Fibroblast of lung (primary cell): ENCODE data around the gene ARID1B. TPM values are rescaled to one million over a fixed set of nuclear protein-coding genes. Genes with fewer than 3 reads are reported as not detected.

Source experiments
- DNase-seq, 2 donors: peaks; one replicate each; pipeline versions ENCODE4 v3.0.0 to v3.0.0-alpha.2; 2010; ENCODE audit warnings: low read depth in 2 of 2
- H2AFZ ChIP-seq: 2 replicates; pipeline ENCODE4 v1.5.1; 2012; ENCODE audit warnings: low read length, control low read depth, inconsistent platforms
- H3K27ac ChIP-seq: 2 replicates; pipeline ENCODE4 v1.5.1; 2011; ENCODE audit warnings: low read length, control low read depth; ENCODE audit not compliant: insufficient read depth
- H3K27me3 ChIP-seq: 2 replicates; pipeline ENCODE4 v1.5.1; 2011; ENCODE audit warnings: mild to moderate bottlenecking, low read length; ENCODE audit not compliant: control insufficient read depth, insufficient read depth
- H3K36me3 ChIP-seq: 2 replicates; pipeline ENCODE4 v1.5.1; 2011; ENCODE audit warnings: low read length; ENCODE audit not compliant: control insufficient read depth, insufficient read depth
- H3K4me1 ChIP-seq: 2 replicates; pipeline ENCODE4 v1.5.1; 2011; ENCODE audit warnings: low read length; ENCODE audit not compliant: control insufficient read depth, insufficient read depth; ENCODE audit errors: extremely low read depth
- H3K4me2 ChIP-seq: 2 replicates; pipeline ENCODE4 v1.5.1; 2011; ENCODE audit warnings: low read length, control low read depth; ENCODE audit not compliant: insufficient read depth; ENCODE audit errors: extremely low read depth
- H3K4me3 ChIP-seq, 4 experiments: fragments of 200-600 bp in 1 of 4; sonication (generic) in 1 of 4; replicated peaks in 1 of 4; 2 replicates each; pipeline ENCODE4 v1.5.1; 2011 to 2016; ENCODE audit warnings: low read length in 4 of 4, low read depth in 3 of 4, mild to moderate bottlenecking in 3 of 4, control low read depth in 2 of 4, inconsistent platforms in 1 of 4, mixed read lengths in 1 of 4; ENCODE audit not compliant: insufficient read depth in 1 of 4; ENCODE audit errors: control extremely low read depth in 1 of 4
- H3K79me2 ChIP-seq: 2 replicates; pipeline ENCODE4 v1.5.1; 2012; ENCODE audit warnings: mild to moderate bottlenecking, low read length, inconsistent platforms; ENCODE audit not compliant: control insufficient read depth, insufficient read depth
- H3K9ac ChIP-seq: 2 replicates; pipeline ENCODE4 v1.5.1; 2011; ENCODE audit warnings: mild to moderate bottlenecking, low read length, control low read depth; ENCODE audit not compliant: insufficient read depth
- H3K9me3 ChIP-seq: 2 replicates; pipeline ENCODE4 v1.5.1; 2012; ENCODE audit warnings: low read depth, low read length; ENCODE audit not compliant: control insufficient read depth, insufficient read depth
- H4K20me1 ChIP-seq: 2 replicates; pipeline ENCODE4 v1.5.1; 2011; ENCODE audit warnings: low read length; ENCODE audit not compliant: control insufficient read depth, insufficient read depth; ENCODE audit errors: extremely low read depth
- EZH2 ChIP-seq: IDR thresholded peaks from 2 replicates; pipeline ENCODE4 v1.5.1; 2012; ENCODE audit warnings: low read length, control low read depth, mild to moderate bottlenecking; ENCODE audit errors: missing control alignments
- polyA plus RNA-seq, 2 donors: library from polyadenylated mRNA; depleted of rRNA in 1 of 2; stranded (reverse) in 1 of 2; unstranded in 1 of 2; fragments of >200 nt; gene quantifications; 2 replicates each; pipeline ENCODE4 v1.2.1, GENCODE V29; 2011 to 2012; ENCODE audit warnings: missing spikeins in 1 of 2
- total RNA-seq: library from RNA; depleted of rRNA; stranded (reverse); fragments of >200 nt; gene quantifications from 2 replicates; pipeline ENCODE4 v1.2.1, GENCODE V29; 2014
- TF ChIP-seq, protein P1 (sequence below), 2 donors: IDR thresholded peaks in 1 of 2; conservative IDR thresholded peaks in 1 of 2; 1 replicate in 1 of 2; 2 replicates in 1 of 2; pipeline ENCODE4 v1.5.1; 2011 to 2012; ENCODE audit warnings: low read length in 2 of 2, control low read depth in 1 of 2, inconsistent platforms in 1 of 2, low read depth in 1 of 2, mild to moderate bottlenecking in 1 of 2

ARID1B gene
- total and polyA plus RNA-seq, 2 donors (not counting 1 experiment from before 2014, with no cell fraction given), result 15.4 to 41.9 TPM

DNA sequence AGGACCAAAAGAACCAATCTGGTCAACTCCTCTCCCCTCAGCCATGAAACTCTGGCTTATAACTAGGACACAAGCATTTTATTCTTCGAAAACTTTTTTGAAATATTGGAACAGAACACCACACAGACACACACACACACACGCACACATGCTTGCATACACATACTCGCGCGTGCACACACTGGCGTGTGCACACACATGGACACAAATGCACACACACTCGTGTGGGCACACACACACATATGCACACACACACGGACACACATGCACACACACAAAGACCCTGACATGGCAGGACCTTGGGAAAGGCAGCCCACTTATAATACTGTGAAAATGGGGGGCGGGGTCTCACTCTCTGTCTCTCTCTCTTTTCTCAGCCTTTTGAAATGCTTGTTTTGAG, 482.3 kb downstream of the ARID1B start:
- no peak for TF ChIP-seq EZH2
- TF ChIP-seq, protein P1, sequence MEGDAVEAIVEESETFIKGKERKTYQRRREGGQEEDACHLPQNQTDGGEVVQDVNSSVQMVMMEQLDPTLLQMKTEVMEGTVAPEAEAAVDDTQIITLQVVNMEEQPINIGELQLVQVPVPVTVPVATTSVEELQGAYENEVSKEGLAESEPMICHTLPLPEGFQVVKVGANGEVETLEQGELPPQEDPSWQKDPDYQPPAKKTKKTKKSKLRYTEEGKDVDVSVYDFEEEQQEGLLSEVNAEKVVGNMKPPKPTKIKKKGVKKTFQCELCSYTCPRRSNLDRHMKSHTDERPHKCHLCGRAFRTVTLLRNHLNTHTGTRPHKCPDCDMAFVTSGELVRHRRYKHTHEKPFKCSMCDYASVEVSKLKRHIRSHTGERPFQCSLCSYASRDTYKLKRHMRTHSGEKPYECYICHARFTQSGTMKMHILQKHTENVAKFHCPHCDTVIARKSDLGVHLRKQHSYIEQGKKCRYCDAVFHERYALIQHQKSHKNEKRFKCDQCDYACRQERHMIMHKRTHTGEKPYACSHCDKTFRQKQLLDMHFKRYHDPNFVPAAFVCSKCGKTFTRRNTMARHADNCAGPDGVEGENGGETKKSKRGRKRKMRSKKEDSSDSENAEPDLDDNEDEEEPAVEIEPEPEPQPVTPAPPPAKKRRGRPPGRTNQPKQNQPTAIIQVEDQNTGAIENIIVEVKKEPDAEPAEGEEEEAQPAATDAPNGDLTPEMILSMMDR (conservative IDR thresholded peaks at IDR 0.05 in 1 of 2, IDR thresholded peaks at IDR 0.05 in 1 of 2; ENCODE audit: low read depth in 1 of 2, low read length in 2 of 2), result no peak

More for the DNA sequence above, 482.3 kb downstream of the ARID1B start:
- no peaks in the 10 kb centered on the region for H3K79me2 ChIP-seq
- H3K9me3 ChIP-seq, result no peaks in the 10 kb centered on the region
- H3K4me1 ChIP-seq, result no peaks in the 10 kb centered on the region
- no peak overlapping the region for H3K4me3 ChIP-seq
- no peaks in the 10 kb centered on the region for H3K36me3 ChIP-seq
- H3K27ac ChIP-seq, result no peak overlapping the region
- no peak overlapping the region for H3K9ac ChIP-seq
- DNase-seq, result no peak
- no peak overlapping the region for H3K4me2 ChIP-seq
- no peak overlapping the region for H2AFZ ChIP-seq
- peaks cover 11% of the 10 kb centered on the region for H3K27me3 ChIP-seq
- H4K20me1 ChIP-seq, result no peaks in the 10 kb centered on the region
